Colonic mucosa (tissue), 4 donors: ENCODE data around the gene CORO2A. TPM values are rescaled to one million over a fixed set of nuclear protein-coding genes. Genes with fewer than 3 reads are reported as not detected.
"Not testable (repeated sequence)": the region's sequence is repeated elsewhere in the genome, so short reads cannot be mapped to it uniquely, and the experiment has no call there.

Experiments
- DNase-seq: peaks from one replicate; pipeline ENCODE4 v3.0.0-alpha.2; 2020
- H3K27ac ChIP-seq: fragments of 200-600 bp; one replicate; pipeline ENCODE4 v1.8.0; 2021
- H3K27me3 ChIP-seq: fragments of 200-600 bp; one replicate; pipeline ENCODE4 v1.8.0; 2021
- H3K36me3 ChIP-seq: fragments of 200-600 bp; one replicate; pipeline ENCODE4 v1.8.0; 2021
- H3K4me1 ChIP-seq: fragments of 200-600 bp; one replicate; pipeline ENCODE4 v1.8.0; 2021; ENCODE audit warnings: mild to moderate bottlenecking
- H3K4me3 ChIP-seq: fragments of 200-600 bp; one replicate; pipeline ENCODE4 v1.8.0; 2021
- H3K9ac ChIP-seq, 2 donors: one replicate each; pipeline ENCODE4 v1.7.0; 2013; ENCODE audit warnings: control low read depth in 2 of 2, low read depth in 2 of 2, low read length in 2 of 2
- H3K9me3 ChIP-seq: fragments of 200-600 bp; one replicate; pipeline ENCODE4 v1.8.0; 2021
- intact Hi-C: fragments of 100-400 bp; cut with DNase I; formaldehyde crosslinking; loops from one replicate; pipeline ENCODE4 v1.14.1; 2022
- total RNA-seq, 2 donors: library from RNA; stranded (reverse); fragmentation: NEBNext Ultra II Directional in 1 of 2; extraction: Animal tissue kit (Norgen Biotek cat#: 25700) in 1 of 2; gene quantifications; one replicate each; pipeline ENCODE4 v1.2.1, GENCODE V29; 2021
- TF ChIP-seq, protein P1 (sequence below): fragments of 200-600 bp; IDR thresholded peaks from one replicate; pipeline ENCODE4 v1.8.0; 2022; ENCODE audit warnings: antibody characterized with exemption, mild to moderate bottlenecking
- donor health status: healthy.
- donor health status: DM: no; HTN: no; CAD: no.
- donor health status: DM: no; HTN: no; CAD: no.

Gene CORO2A
- total RNA-seq, 2 donors from 2014 or later: 53.8 to 68.1 TPM

DNA sequence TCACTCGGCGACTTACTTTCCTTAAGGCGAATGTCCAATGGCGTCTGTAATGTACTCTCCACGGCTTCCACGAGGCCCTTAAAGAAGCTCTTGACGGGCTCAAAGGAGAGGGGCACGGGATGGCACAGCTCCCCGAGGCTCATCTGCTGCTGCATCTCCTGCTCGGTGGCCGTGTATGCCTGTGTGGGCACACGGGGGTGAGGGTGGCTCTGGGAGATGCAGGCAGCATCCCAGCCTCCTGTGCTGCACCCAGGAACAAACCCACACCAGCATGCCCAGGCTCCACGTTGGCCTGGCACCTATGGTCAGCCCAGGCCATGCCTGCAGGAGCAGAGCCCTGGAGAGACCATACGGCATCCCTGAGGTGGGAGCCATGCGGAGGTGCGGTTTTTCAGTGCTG is 97.6 kb downstream of the CORO2A start:
- H3K4me3 ChIP-seq: no peak overlapping the region
- no peaks in the 10 kb centered on the region for H3K27me3 ChIP-seq
- H3K9ac ChIP-seq: no peak overlapping the region
- no peaks in the 10 kb centered on the region for H3K36me3 ChIP-seq
- H3K9me3 ChIP-seq: no peaks in the 10 kb centered on the region
- H3K4me1 ChIP-seq: peaks cover 2% of the 10 kb centered on the region
- intact Hi-C loops: no loop called here
- H3K27ac ChIP-seq: no peak overlapping the region
- TF ChIP-seq, protein P1, sequence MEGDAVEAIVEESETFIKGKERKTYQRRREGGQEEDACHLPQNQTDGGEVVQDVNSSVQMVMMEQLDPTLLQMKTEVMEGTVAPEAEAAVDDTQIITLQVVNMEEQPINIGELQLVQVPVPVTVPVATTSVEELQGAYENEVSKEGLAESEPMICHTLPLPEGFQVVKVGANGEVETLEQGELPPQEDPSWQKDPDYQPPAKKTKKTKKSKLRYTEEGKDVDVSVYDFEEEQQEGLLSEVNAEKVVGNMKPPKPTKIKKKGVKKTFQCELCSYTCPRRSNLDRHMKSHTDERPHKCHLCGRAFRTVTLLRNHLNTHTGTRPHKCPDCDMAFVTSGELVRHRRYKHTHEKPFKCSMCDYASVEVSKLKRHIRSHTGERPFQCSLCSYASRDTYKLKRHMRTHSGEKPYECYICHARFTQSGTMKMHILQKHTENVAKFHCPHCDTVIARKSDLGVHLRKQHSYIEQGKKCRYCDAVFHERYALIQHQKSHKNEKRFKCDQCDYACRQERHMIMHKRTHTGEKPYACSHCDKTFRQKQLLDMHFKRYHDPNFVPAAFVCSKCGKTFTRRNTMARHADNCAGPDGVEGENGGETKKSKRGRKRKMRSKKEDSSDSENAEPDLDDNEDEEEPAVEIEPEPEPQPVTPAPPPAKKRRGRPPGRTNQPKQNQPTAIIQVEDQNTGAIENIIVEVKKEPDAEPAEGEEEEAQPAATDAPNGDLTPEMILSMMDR: no peak
- DNase-seq: no peak

- Histone ChIP-seq H3K9me3 (no peaks in the 10 kb centered on the region), H3K4me1 (no peaks in the 10 kb centered on the region), H3K9ac (no peak overlapping the region), H3K4me3 (no peak overlapping the region), H3K27ac (no peak overlapping the region), H3K27me3 (no peaks in the 10 kb centered on the region), H3K36me3 (no peaks in the 10 kb centered on the region)
- no peak for DNase-seq
- intact Hi-C loops: no loop called here
- TF ChIP-seq, protein P1: no peak
Observed at GRCh38 chr9:98094316-98094715, 98.1 kb downstream of the CORO2A start.

DNA sequence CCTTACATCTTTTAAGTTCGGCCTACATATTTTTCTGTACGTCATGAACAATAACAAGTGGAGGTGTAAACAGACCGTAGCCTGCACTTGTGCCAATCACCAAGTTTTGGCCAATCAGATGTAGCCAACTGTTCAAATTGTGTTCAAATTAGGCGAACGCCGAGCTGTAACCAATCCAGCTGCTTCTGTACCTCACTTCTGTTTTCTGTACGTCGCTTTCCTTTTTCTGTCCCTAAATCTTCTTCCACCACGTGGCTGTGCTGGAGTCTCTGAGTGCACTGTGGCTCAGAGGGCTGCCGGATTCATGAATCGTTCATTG is 99.9 kb downstream of the CORO2A start:
- Histone ChIP-seq H3K27ac (no peak overlapping the region), H3K9me3 (no peaks in the 10 kb centered on the region), H3K4me3 (no peak overlapping the region), H3K36me3 (no peaks in the 10 kb centered on the region), H3K27me3 (no peaks in the 10 kb centered on the region), H3K9ac (no peak overlapping the region), H3K4me1 (no peaks in the 10 kb centered on the region)
- DNase-seq: no peak
- TF ChIP-seq, protein P1: no peak
- intact Hi-C loops: no loop called here

DNA sequence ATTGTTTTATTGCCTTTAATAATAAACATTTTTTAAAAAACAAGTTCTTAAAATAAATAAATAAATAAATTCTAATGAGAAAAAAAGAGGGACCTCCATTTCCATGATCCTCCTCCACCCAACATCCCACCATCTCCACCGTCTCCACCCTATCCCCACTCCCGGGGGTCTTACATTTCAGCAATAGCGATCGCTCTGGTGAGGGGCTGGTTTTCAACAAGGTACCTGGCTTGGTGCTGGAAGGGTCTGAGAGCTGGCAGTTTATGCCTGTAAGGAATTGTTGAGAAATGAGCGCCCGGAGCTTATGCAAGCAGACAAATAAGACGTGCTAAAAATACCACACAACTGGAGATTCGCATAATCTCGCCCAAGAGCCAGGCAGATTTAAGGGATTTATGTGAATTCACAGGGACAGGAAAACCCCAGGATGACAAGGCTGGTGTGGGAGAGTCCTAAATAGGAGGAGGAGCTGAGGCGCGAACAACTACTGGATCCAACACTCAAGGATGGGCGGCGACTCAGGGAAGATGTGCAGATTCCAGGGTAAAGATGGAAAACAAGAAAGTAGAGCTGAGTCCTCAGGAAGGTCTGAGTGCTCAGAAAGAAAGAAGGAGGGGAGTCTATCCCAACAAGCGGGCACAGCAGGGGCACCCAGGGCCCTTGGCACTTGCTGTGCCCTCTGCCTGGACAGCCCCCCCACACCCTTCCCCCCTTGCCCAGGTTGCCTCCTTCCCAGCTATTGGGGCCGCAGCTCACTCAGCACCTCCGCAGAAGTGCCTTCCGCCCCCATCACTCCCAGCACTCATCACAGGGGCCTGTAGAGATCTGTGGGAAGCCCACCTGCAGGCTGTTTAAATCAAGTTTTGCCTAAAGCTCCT is 100.5 kb downstream of the CORO2A start:
- DNase-seq: no peak
- H3K9ac ChIP-seq: peak overlapping the region in 1 of 2 donors; percentile 2

DNA sequence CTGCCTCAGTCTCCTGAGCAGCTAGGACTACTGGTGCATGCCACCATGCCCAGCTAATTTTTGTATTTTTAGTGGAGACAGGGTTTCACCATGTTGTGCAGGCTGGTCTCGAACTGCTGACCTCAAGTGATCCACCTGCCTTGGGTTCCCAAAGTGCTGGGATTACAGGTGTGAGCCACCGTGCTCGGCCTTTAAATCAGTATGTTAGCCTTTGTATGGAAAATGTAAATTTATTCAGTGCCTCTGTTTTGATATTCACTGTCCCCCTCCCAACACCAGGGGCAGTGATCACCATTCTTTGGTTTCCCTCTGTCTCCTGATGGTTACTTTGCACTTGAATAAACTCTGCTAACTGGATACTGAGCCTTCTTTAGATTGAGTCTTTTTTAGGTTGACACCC is 101.8 kb downstream of the CORO2A start:
- DNase-seq, H3K27ac ChIP-seq, H3K9ac ChIP-seq, H3K36me3 ChIP-seq, H3K4me3 ChIP-seq, H3K9me3 ChIP-seq, intact Hi-C loops, H3K27me3 ChIP-seq, H3K4me1 ChIP-seq: not testable (repeated sequence)

More for the DNA sequence above, 100.5 kb downstream of the CORO2A start:
- intact Hi-C loops: no loop called here
- no peaks in the 10 kb centered on the region for H3K9me3 ChIP-seq
- TF ChIP-seq, protein P1: no peak
- H3K36me3 ChIP-seq: no peaks in the 10 kb centered on the region
- no peak overlapping the region for H3K4me3 ChIP-seq
- no peak overlapping the region for H3K27ac ChIP-seq
- H3K4me1 ChIP-seq: no peaks in the 10 kb centered on the region
- no peaks in the 10 kb centered on the region for H3K27me3 ChIP-seq
